ENCODE data around the gene LY6G6D.

Gene LY6G6D, protein sequence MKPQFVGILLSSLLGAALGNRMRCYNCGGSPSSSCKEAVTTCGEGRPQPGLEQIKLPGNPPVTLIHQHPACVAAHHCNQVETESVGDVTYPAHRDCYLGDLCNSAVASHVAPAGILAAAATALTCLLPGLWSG

DNA sequence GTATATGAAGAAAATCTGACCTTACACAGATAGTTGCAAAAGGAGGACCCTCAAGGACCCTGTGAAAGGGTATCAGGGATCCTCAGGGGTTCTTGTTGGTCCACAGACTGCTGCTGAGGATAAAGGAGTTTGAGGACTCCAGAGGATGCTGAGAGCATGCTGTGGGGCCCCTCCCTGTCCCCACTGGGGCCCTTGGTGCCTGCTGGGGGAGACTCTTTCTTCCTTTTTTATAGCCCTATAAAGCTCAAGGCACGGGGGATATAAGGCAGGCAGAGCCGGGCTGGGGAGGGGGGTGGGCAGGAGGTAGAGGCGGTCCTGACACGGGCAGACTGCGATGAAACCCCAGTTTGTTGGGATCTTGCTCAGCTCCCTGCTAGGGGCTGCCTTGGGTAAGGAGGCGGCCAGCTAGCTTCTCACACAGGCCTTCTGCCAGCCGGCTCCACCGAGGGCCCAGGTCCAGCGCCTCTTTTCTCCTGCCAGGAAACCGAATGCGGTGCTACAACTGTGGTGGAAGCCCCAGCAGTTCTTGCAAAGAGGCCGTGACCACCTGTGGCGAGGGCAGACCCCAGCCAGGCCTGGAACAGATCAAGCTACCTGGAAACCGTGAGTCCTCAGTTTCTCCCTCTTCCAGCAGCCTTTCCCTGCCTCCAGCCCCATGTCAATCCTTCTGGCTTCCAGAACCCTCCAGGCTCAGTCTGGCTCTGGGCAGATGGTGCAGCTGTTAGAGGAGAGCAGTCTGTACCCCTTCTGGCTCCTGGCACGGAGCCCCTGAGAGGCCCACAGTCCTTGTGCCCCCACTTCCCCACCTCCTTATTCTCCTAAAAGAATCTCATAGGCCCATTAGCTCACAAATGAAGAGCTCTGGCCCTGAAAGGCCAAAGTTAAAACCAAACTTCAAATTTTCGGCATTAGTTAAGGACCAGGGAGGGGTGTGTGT is at the start of gene LY6G6D:
TSS of gene LY6G6D (plus strand) at position 327 of the 937 bp plus-strand sequence. CDS start at position 335, 8 bp downstream.
- DNase-seq, result no peak

DNA sequence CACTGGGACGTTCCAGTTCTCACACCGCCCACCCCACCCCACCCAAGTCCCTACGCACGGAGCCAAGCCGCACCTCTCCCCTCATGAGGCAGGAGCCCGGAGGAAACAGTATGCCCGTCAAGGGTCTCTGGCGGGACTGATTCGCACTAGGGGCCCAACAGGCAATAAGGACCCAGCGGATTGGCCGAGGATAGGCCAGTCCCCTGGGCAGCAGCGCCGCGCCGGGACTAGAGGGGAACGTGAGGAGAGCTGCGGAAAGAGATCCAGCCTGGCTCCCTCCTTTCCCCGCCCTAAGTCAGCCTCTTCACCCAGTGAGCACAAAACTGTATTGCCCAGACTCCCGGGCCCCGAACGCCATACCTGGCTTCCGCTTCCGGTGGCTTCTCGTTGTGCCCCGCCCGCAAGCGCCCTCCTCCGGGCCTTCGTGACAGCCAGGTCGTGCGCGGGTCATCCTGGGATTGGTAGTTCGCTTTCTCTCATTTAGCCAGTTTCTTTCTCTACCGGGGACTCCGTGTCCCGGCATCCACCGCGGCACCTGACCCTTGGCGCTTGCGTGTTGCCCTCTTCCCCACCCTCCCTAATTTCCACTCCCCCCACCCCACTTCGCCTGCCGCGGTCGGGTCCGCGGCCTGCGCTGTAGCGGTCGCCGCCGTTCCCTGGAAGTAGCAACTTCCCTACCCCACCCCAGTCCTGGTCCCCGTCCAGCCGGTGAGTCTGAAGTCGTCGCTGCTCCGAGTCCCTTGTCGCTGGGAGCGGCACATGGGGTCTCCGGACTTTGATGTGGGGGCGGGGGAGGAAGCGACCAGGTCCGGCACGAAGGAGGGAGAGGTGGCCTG is 49.4 kb upstream of the LY6G6D start, which contains the start of gene CSNK2B:
TSS of gene CSNK2B (plus strand) at position 580 of the 836 bp plus-strand sequence. CDS start 752 bp downstream, outside the sequence.
- DNase-seq, result peak; percentile 99

DNA sequence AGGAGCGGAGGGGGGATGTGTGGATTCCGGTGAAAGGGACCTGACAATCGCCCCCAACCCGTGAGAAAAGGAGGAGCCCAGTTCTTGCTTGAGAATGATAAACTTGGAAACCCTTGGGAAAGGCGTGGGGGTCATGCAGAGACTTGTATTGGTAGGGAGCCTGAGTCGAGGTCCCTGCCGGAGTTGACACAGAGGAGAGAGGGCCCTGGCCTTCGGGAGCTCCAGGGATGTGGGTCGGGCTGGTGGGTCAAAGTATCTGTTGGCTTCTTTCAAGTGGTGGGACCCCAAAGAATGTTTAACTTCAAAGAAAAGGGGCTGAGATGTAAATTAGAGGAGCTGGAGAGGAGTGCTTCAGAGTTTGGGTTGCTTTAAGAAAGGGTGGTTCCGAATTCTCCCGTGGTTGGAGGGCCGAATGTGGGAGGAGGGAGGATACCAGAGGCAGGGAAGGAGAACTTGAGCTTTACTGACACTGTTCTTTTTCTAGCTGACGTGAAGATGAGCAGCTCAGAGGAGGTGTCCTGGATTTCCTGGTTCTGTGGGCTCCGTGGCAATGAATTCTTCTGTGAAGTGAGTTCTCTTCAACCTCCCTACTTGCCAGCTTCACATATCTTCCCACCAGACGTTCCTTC is 48.7 kb upstream of the LY6G6D start:
- DNase-seq, result no peak

DNA sequence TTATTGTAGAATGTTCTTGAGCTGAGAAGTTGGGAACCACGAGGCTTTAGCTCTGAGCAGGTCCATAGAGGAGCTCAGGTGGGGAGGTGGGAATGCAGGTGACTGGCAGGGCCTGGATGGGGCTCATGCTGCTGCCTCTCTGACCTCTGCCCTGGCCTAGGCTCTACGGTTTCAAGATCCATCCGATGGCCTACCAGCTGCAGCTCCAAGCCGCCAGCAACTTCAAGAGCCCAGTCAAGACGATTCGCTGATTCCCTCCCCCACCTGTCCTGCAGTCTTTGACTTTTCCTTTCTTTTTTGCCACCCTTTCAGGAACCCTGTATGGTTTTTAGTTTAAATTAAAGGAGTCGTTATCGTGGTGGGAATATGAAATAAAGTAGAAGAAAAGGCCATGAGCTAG is 45.5 kb upstream of the LY6G6D start, which contains the start of gene LY6G5B:
TSS of gene LY6G5B (plus strand) at position 301 of the 400 bp plus-strand sequence. CDS start 975 bp downstream, outside the sequence.
- no peak for DNase-seq

DNA sequence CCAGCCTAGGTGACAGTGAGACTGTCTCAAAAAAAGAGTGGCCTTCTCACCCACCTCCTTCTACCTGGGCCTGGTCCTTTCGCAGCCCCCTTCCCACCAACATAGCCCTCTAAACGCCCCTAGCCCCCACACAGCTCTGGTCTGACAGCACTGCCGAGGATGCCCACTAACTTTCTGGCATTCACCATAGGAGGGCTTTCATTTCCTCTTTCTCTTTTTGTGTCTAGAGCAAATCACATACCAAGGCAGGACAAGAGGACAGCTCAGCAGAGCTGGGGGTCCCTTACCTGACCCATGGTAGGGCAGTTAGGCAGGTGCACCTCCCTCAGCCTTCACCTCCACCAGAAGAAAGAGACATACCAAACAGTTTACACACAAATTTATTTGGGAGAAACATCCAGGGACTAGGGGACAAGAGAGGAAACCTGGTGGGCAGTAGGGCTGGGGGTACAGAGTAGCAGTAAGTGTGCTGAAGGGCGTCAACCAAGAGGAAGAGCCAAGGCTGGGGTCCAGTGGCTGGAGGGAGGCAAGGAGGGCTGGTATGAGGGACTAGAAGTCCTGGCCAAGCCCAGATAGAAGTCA is 38.7 kb upstream of the LY6G6D start:
- DNase-seq, result no peak

DNA sequence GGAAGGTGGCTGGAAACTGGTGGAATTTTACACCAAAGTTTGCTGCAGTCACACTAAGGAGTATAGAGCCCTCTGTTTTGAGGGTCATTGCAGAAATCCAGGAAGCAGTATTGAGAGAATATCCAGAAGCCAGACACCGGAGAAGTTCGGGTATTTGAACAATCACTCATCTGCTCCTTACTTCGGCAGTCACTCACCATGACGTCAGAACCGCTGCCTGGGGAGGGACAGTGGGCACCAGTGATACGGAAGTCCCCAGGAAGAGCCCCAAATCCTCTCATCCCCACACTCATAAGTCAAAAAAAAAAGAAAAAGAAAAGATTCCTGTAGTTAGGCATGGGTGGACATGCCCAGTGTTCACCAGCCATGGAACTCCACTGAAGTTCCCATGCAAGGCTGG is 38.2 kb upstream of the LY6G6D start:
- DNase-seq, result no peak

DNA sequence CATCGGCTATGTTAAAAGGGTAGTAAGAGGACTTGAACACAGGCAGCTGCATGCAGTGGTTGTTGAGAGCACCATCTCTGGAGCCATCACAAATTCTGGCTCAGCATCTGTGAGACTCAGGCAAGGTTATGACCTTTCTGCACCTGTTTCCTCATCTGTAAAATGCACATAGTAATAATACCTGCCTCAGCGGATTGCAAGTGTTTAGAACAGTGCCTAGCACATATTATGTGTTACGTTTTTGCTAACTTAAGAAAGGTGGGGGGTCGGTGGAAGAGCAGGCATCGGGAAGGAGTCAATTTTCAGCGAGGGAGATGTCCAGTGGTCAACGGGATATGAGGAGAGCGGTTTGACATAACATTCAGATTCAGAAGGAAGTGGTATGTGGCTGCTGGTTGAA is 37.2 kb upstream of the LY6G6D start:
- no peak for DNase-seq

DNA sequence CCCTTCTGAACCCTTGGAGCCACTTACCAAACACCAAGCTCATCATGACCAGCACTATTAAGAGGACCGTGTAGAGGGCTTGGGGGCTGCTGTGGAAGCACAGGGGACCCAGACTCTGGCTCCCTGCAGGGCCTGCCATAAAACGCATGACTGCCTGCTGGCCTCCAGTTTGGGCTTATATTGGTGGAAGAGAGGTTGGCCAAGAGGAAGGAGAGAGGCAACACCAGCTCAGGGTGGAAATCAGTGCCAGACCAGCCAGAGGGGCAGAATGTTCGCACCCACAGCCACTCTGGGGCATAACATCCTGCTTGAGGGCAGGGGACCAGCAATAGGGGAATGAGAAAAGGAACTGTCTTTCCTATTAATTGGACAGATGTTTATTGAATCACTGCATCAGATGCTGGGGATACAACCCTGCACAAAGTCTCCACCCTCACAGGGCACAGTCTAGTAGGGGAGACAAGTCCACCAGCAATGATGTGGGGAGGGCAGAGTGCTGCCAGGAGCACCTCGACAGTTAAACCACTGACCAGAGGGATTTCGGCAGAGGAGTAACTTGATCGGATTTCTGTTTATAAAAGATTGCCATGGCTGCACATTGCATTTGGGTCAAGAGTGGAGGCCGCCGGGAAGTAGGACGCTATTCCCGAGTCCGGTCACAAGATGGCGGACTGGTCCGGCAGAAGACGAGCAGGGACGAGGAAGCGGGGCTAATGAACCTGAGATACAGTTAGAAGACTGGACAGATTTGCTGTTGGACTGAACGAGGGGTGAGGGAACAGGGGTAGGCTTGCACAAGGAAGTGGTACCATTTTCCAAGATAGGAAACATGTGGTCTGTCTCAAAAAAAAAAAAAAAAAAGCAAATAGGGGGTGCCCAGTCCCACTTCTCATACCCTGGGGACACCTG is 34.7 kb upstream of the LY6G6D start, which contains the start of gene LY6G5C:
TSS of gene LY6G5C (minus strand) at position 842 of the 909 bp plus-strand sequence. CDS start at position 148, 694 bp downstream.
- peak; percentile 64 for DNase-seq

DNA sequence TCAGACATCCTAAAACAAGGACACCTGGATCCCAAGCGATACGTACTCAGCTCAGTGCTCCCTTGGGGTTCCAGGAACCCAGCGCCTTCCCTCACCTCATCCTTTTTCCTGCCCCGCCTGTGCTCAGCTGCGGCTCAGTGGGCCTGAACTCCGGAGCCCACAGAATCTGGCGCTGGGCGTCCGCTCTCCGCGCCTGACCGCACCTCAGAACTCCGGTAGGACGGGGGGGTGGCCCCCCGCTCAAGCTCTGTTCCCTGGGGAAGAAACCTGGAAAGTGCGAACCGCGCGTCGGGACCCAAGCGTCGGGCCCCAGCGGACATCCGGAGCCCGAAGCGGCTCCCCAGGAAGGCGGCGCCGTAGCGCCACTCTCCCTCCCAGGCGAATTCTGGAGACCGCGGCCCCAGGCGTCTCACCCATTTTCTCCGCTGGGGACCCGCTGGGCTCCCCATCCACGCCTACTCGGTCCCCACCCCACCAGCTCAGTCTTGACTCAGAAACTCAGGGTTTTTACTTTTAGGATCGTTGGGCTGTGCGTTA is 33.9 kb upstream of the LY6G6D start:
- peak; percentile 30 for DNase-seq

DNA sequence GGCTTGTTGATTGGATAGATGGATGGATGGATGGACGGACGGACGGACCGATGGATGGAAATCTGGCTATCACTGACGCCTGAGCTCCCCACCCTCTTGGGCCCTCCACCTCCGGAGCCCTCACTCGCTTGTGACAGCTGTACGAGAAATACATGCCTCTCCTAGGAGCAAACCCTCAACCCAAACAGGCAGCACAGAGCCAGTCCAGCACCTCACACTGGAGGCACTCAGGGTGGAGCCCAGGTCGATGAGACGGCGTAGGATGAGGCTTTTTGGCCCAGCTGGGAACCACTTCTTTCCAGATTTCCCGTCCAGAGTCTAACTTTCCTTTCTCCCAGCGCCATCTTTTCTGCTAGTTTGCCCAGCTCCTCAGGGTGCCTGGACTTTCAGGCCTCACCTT is 31.6 kb upstream of the LY6G6D start:
- DNase-seq, result no peak

DNA sequence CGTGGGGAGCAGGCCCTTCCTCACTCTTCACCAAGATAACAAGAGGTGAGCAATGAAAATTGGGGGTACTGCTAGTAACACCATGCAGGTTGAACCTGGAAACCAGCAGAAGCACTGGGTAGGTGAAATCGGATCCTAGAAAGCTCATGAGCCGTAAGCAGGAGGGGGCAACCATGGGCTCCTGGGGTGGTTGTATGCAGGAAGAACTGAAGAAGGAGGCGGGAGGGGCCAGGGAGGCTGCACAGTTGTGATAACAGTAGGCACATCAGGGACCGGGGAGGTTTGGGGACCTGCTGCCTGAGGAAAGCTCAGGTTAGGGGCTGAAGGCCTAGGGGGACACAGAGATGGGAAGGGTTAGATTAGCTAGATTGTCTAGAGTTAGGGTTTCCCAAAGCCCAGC is 28.7 kb upstream of the LY6G6D start:
- DNase-seq, result no peak

DNA sequence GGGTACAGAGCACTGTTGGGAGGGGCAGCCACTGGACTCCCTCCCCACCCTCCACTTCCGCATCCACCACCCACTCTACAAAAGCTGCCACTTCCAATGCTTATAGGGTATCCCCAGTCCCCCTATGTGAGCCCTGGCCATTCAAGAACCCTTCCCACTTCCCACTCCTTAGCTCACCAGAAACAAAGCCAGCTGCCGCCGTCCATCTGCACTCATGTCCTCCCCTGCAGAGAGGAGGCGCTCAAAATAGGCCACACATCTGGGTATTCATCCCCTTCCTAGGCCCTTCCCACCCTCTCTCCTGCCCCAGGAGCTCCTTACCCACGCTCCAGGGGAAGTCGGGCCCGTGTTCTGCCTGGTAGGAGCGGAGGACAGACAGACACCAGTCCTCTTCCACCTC is 27.8 kb upstream of the LY6G6D start:
- no peak for DNase-seq

DNA sequence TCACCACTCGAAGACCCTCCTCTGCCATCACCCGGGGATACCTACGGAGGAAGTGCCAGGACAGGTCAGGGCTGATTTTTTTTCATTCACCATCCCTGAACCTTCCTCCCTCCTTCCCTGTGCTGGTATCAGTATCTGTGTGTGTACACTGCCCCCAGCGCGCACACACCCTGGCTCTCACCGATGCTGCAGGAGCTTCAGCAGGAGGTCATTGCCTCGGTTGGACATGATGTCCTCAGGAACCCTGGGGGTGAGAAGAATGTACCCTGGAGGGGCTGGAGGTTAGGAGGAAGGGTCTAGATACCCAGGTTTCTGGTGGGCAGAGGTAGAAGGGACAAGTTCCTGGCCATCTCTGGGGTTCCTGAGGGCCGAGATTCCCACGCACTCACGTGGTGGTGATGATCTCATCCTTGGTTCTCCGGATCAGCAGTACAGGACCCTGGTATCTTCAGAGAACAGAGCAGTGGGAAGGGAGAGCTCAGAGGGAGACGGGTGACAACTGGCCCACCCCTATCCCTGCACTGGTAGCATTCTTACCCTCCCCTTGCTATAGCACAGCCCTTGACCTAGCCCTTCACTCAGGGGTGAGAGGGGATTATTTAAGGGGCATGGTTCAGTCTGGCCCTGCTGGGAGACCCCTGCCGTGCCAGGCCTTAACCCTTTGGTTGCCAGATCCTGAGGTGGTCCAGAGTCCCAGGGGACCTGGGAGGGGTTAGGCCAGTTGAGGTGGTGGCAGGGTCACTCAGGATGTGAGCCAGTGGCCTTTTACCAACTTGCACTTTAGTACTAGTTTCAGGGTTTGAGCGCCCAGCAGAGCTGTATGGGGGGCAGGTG is 27.1 kb upstream of the LY6G6D start:
- DNase-seq, result no peak

DNA sequence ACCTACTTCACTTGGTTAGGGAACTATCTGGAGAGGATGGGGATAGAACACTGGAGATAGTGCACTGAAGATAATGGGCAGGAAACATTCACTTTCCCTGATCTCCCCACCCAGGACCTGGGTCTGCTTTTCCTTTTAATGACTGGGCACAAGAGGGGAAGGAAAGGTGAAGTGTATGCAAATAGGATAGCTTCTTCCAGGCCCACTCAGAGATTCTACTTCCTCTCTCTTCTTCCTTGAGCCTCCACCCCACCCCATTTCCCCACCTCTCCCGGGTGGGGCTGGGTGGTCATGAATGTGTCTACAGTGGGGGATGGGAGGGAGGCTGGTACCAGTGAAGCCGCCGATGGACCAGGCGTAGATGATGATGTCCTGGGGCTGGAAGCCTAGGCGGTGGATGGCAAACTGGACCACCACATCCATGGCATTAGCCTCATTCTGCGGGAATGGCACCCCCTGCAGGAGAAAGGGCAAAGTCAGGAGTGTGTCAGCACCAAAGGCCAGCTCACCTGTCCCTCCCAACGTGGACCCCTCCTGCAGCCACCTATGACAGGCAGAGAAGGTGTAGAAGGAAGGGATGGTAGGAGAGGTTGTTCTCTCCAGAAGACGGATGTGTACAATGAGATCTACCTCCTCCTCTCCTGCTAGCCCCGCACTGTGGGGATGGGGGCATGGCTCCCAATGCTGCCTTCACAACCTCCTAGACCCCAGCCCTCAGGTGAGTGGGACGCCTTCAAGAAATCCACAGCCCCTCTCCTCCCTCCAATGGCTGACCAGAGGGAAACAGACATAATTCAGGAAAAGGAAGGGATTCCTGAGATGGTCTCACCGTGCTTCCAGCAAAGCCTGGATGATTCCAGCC is 25.7 kb upstream of the LY6G6D start:
- DNase-seq, result no peak

DNA sequence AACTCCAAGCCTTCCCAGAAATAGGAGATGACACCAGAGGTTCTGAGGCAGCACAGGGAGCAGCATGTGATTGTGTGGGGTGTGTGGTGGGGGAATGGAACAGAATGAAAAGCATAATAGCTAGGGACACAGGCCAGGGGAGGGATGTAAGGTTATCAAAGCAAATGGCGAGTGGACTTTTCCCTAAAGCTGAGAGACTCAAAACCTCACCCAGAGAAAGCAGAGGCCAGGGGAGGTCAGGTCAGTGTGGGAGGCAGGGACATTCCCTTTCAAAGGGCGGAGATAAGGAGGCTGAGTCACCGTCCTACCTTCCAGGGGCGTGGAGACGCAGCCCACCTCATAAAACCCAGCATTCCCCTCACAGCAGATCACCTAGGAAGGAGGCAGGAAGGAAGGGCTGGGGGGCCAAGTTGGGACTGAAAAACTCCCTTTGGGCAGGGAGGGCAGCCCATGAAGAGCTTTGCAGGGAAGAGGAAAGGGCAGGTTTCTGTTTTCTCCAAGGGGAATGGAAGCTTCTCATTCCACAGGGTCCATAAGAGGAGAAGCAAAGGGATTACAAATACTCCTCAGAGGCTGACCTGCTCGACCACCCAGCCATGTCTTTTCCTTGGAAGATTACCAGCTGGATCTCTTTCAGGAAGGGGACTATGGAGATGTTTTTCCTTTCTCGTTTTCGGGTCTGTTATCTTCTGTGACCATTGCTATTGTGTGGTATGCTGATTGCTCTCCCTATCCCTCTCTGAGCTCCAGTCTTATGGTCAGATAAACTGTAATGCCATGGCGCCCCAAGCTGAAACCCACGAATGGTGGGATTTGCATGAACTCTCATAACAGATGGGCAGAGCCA is 24.7 kb upstream of the LY6G6D start:
- DNase-seq, result no peak

DNA sequence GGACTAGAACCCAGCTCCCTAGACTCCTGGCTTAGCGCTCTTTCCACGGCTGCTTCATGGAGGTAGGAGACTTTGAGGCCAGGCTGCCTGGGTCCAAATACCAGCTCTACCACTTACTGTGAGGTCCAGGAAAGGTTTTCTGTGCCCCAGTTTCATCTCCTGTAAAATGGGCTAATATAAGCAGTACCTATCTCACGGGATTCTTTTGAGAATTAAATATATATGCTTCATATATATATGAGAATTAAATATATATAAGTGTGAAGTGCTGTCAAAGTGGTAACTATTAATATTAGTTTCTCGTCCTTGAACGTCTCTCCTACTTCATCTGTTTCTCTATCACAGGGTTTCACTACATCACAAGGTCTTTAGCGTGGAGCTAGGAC is 24.1 kb upstream of the LY6G6D start:
- no peak for DNase-seq

DNA sequence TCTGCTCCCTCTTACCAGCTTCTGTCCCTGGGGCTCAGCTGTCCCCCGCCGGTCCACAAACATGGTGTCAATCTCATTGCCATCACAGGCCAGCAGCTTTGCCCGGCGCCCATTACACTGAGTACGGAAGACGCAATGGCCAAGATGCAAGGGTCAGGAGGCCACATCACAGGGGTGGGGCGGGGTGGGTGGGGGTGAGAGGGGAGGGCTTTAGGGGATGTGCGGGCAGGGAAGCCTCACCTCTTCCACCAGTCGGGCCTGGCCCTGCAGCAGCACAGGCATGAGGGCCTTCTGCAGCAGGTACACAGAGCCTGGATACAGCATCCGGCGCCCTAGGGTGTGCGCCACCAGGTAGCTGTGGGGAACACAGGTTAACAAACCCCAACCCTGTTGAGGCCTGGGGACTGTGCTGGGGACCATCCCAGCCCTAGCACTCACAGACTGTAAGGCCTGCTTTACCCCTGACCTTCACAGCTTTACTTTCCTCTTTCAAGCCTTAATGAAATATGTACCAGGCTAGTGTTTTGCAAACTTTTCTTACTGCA is 23.5 kb upstream of the LY6G6D start:
- DNase-seq, result no peak

DNA sequence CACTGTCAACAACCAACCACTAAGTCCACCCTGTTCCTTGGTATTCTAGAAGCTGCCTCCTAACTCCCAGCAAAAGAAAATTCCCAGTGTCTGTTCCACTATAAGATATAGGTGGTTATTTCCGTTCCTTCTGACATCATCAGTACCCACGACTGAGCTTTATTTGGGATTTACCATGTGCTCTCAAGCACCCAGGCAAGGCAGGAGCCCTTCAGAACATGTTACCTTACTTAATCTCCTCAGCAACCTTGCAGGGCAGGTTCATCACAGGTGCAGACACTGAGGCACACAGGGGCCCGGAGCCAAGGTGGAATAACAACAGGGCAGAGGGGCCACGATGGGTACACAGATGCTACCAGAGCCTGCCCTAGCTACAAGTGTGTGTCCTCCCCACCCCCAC is 22.8 kb upstream of the LY6G6D start:
- DNase-seq, result no peak
